Activated CD4-positive, CD25-positive, alpha-beta regulatory T cell treated with anti-CD3 and anti-CD28 coated beads, Interleukin-2, amount 50 U/mL, for 72 hours (primary cell): Measurements from ENCODE around the gene MSMP.

Experiments
- DNase-seq: peaks from one replicate; pipeline ENCODE4 v3.0.0; 2021

Gene MSMP

DNA sequence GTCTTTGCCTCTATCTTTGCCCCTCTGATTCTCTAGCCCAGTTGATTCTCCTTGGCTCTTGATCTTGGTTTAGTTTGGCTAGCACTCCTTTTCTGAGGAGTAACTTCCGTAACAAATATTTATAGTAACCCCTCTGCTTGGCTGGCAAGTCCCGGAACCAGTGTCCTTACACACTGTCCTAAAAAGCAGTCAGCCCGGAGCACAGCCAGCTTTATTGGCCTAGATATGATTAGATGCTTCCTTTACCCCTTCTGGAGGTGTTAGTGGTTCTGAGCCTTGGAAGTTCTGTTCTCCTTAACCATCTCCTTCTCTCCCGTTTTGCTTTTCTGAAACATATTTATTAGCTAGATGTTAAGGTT lies 17.0 kb upstream of the MSMP start:
- no peak for DNase-seq

DNA sequence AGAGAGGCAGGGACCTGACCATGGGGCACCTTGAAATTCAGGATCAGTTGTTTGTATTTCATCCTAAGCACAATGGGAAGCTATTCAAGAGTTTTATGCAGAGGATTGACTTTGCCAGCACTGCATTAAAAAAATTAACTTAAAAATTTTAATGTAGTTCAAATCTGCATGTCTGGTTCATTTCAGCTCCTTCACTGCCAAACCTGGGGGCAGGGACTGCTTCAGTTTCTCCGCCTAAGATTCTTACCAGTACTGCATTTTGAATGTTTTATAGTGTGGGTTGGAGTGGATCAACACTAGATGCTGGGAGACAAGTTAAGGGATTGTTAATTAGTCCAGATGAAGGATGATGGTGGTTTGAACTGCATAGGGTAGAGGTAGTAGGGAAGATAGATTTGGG lies 15.7 kb upstream of the MSMP start:
- no peak for DNase-seq

DNA sequence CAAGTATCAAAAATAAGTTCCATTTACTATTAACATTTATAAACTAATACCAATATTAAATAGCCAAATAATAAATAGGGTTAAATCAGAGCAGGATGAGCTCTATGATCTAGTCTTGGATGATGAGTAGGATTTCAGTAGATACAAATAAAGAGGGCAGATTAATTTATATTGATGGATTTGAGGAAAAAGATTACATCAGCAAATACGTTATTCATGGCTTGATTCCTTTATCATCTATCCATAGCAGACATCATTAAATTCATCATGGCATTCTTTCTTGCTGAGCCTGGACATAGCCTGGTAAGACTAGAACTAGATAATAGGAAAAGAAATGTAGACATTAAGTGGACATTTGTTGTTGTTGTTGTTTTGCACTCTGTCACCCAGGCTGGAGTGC lies 13.4 kb upstream of the MSMP start:
- DNase-seq: no peak

DNA sequence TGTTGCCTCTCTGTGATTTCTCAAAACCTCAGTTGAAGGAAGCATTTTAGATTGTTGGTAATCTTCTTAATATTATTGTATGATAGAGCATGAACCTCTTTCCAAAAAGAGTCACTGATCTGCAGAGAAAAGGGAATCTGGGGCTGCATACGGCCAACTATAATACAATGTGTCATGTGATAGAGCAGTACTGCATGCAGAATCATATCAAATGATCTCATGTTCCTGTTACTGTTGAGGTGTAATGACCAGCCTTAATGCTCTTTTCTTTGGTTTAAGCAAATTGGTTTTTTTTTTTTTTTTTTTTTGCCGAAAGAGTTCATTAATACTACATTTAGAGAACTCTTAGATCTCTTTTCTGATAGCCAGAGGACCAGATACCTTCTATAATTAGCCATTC lies 12.9 kb upstream of the MSMP start:
- no peak for DNase-seq

DNA sequence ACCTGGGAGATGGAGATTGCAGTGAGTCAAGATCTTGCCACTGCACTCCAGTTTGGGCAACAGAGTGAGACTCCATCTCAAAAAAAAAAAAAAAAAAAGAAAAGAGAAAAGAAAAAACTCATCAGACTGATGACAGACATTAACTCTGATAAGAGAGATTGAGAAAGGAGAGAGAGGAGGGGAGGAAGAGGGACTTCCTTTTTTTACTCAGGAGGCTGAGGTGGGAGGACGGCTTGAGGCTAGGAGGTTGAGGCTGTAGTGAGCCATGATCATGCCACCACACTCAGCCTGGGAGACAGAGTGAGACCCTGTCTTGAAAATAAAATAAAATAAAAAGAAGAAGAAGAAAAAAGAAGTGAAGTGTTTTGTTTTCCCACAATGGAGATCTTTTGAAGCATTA lies 9.7 kb upstream of the MSMP start:
- DNase-seq: no peak

DNA sequence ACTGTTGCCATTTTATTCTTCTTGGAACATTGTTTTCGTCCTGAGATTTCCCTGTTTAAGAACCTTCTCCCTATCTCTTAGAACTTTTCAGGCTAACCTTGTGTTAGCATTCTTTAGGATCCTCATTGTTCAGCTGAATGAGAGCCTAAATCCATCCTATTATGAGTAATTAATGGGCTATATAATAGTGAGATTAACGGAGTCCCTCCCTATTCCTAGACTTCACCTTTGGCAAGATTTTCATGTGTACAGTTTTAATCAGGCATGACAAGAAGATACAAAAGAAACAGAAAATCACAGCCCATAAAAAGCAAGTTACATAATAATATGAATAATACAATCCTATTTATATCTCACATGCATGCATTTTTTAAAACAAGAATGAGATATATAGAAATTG lies 9.1 kb upstream of the MSMP start:
- DNase-seq: no peak

DNA sequence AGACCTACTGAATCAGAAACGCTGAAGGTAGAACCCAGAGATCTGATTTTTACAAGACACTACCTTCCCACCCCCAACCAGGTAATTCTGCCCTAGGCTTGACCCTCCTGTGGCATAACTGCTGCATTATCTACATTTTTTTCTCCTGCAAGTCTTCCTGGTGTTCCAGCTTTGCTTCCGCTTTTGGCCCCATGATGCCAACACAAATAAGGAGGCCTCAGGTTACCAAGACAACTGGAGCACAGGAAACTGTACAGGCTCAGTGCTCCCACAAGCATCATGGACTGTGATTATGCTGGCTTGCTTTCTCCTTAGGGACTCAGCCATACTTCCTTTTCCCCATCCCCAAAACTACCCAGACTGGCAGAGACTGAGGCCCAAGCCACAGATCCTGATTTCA lies 6.6 kb upstream of the MSMP start:
- no peak for DNase-seq

DNA sequence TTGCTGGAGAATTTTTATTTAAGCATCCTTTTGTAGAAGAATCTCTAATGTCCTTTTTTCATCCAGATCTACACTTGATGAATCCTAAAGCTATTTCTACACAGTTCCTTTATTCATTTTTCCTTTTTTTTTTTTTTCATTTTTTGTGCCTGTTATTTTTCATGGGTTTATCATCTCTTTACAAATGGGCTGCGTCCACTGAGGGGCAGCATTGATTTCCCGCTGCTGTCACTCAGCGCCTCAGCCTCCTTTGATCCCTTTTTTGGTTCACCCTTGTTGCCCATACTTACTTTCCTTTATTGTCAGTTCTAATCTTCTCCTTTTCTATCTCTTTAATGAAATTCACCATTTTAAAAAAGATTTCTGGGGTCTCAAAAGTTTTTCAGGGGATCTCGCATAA lies 5.7 kb upstream of the MSMP start:
- no peak for DNase-seq

DNA sequence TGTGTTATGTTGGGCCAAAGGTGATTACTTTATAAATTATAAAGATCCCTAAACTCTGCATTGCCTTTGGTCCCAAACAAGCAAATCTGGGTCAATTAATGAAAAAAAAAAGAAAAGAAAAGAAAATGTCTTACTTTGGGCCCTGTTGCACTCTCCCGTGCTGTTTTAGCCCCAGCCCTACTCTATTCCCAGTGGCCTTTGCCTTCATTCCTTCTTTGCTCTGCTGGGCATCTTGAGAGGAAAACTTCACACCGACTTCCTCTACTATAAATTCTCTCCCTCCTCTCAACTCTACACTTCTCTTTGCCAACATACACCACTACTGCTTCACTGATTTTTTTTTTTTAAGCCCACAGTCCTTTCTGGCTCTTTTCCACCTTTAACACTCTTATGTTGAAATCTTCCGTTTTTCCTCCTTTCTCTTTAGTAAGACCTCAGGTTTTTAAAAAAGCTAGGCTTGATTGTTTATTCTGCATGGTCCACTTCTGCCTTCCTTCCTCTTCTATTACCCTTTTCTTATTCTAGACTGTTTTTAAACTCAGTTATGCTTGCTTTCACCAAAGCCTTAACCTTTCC lies 4.5 kb upstream of the MSMP start:
- no peak for DNase-seq

DNA sequence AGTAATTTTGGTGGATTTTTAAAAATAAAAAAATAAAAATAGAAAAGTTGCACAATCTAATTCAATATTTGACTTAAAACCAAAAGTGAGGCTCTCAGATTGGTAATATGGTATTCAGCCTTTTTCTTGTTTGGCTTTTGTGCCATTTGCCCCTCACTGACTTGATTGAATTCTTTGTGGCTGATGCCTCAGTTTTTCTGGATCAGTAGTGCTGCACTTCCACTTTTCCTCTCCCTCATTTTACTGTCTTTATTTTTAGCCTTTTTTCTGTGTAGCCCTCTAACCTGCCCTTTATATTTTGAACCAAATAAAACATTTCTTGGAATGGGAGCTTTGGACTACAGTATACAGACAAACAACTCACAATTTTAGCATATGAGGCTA lies 3.8 kb upstream of the MSMP start:
- DNase-seq: no peak

DNA sequence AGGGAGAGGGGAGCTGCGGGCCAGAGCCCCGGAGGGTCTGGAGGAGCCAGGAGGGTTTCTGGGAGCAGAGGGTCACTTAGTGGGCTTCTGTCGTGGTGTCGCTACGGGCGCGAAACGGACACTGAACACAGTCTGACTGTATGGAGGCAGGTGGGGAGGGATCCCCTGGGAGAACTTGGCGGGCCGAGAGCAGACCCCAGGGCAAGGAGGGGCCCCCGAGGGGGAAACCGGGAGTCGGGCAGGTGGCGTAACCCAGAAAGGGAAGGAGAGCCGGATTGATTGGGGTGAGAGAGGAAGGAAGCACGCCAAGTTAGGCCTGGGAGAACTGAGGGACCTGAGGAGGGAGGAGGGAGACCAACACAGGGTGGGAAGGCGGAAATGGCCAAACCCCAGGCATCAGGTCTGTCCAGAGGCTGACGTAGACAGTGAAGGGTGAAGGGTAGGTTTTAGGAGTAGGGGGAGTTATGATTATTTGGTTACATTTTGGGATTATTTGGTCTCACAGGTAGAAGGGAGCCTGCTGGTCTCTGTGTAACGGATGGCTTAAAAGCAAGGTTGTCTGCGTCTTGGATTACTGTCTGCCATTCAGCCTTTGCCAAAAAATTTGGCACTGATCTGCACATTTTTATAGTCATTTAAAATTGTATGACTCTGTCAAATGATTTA lies 3.3 kb upstream of the MSMP start:
- peak; percentile 54 for DNase-seq

DNA sequence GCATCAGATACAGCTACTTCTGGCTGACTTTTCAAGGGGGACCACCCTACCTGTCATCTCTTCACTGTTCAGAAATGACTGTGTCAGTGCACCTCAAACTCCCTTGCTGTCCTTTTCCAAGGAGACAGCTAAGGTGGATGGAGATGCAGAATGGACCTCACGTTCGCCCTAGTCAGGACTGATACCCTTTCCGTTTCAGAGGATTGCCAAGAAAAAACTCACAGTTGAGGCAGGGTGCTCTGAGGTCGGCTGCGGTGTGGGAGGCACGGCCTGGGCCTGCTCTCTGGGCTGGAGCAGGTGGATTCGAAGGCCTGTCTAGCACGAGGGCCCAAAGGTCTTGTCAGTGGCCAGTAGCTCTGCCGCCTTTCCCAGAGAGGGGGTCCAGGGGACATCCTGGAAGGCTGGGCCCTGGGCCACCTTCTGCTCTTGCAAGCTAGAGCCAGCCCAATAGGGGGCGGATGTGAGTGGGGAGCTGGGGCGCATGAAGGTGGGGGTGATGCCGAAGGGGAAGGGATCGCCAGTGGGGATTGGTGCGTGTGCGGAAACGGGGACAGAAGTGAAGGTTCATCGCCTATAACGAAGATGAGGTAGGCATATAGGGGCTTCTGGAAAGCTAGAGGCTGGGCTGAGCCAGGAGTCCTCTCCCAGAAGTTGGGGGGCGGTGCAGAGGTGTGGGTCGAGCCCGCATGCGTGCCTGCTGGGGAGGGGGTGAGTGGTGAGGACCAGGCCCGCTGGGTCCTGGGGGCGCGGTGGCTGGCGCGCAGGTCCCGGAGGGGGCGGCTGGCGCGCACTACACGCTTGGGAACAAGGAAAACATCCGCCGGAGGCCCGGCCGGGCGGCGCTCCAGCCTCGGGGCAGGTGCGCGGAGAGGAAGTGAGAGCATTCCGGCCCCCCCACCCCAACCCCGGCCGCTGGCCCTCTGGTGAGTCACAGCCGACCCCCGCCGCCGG lies 2.5 kb upstream of the MSMP start:
- peak; percentile 77 for DNase-seq

DNA sequence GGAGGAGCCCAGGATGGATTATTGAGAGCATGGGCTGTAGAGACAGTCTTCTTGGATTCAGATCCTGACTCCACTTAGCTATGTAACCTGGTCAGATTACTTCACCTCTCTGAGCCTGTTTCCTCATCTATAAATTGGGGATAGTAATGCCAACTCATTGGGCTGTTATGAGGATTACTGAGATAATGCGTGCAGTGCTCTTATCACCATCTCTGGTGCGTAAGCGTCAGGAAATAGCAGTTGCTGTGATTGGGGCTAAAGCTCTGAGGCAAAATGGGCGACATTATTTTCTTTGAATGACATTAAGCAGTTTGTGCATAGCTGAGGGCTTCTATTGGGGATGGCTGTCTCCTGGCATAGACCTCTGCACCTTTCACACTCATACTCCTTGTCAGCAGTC lies 995 bp upstream of the MSMP start:
- DNase-seq: no peak

DNA sequence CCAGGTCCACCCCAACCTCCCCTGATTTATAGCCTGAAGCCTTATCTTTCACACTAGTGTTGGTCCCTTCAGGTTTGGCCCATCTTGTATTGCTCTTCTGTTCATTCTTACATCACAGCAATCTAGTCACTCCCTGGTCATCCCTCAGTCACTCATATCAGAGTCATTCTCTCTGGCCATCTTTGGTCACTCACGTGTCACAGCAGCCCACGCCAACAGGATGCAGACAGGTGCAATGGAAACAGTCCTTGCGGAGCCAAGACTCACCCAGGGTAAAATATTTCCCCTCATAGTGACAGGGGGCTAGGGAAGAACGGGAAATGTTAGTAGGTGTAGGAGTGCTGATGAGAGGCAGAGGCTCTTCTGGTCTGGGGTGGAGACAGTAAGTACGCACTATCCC lies 610 bp downstream of the MSMP start:
- DNase-seq: no peak

DNA sequence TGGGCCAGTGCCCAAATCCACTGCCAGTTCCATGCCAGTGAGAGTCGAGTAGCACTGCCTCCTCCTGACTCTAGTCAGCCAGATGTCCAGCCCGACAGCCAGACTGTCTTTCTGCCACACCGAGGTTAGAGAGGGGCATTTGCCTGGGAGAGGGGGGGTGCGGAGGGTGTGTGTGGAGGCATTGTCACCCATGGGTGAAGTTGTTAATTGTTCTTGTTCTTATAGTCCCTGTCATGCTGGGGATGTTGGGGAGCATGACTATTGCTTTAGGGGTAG lies 3.9 kb downstream of the MSMP start:
- no peak for DNase-seq

DNA sequence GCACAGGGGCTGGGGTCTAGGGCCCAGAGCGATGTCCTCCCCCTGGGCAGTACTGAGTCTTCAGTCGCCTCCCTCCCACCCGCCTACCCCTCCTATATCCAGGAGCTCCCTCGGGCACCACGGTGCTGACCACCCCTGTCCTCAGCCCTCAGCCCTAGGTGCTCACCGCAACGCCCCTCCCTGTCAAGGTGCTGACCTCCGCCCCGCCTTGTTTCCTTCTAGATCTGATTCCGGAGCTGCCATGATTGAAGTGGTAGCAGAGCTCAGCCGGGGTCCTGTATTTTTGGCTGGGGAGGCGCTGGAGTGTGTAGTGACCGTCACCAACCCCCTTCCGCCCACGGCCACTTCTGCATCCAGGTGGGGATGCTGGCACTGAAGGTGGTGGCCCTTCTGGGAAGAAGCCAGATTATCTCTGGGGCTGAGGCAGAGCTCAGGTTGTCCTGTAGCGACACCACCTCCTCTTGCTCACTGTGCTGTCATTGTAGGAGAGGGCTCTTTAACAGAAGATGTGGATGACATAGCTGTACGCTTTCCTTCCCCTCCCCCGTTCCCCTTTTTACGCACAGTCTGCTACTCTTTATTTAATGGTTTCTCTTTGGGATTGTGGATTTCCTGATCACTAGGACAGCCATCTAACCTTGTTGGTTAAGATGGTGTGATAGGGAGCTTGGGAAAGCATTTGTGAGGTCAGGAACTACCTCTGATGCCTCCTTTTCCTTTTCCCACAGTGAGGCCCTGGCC lies 4.4 kb downstream of the MSMP start:
- DNase-seq: peak; percentile 56

DNA sequence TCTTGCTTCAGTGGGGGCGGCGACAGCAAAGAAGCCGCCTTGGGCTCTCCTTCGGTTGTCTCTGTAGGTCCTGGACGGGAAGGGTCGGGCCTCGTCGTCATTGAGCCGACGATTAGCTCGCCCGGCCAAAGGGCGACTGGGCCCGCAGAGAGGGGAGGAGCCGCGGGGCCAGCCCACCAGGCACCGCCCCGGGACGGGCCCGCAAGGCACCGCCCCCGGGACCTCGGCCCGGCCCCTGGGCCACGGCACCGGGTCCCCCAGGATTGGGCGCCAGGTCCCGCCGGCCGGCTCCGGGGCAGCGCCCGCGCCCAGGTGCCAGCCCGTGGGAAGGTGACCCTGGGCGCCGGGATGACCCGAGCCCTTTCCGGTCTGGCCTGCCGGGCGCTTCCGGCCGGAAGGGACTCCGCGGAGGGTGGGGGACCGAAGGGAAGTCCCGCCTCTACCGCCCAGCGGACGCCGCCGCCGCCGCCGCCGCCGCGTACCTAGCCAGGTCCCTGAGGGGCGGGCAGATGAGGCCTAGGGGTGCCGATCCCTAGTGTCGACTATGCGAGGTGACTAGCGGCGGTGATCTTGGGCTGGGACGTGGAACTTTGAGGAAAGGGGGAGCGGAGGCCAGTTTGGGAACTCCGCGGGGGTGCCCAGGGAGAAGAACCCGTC lies 5.1 kb downstream of the MSMP start, which contains the start of the genes GBA2 and RGP1:
TSS of gene GBA2 (minus strand) at position 371 of the 657 bp plus-strand sequence. CDS start 524 bp downstream, outside the sequence.
TSS of gene RGP1 (plus strand) at position 430 of the 657 bp plus-strand sequence. CDS start 469 bp downstream, outside the sequence.
- DNase-seq: peak; percentile 76

DNA sequence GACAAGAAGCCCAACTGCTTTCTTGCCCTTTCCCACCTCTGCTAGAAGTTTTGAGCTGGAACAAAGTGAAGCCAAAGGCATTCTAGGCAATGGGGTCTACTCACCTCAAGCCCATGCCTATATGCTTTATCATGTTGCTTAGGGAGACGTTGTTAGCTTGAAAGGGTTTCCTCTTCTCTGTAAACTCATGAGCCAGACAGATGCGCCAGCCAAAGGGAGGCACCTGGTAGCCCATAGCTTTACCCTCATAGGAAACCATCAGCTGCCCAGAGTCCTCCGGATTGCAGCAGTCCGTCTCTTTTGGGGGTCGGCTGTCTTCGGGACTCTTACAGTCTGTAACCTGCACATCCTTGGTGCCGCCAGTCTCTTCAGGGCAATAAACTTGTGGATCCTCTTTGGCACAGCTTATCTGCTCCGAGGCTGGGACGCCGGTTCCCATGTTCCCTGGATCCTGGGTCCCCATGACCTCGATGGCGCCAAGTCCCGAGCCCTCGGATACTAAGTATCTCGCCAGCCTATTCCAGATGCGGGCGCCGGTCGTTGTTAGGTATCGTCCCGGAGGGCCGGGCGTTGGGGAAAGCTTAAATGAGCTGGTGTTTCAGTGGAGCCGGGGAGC lies 5.7 kb downstream of the MSMP start:
- no peak for DNase-seq

DNA sequence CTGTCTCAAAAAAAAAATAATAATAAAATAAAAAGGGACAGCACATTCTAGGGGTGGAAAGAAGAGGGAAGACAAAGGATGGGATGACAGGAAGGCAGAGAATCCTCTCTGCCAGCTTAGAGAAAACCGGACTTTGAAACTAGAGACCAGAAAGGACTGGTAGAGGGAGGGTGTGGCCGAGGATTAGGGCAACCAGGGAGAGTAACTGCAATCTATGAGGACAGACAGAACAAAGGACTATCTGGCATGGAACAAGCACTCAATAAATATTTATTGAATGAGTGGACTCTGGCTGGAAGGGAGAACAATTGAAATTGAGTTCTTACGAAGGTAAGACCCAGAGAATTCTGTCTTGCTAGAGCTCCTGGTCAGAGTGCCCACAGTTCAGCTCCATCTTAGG lies 7.5 kb downstream of the MSMP start:
- no peak for DNase-seq

DNA sequence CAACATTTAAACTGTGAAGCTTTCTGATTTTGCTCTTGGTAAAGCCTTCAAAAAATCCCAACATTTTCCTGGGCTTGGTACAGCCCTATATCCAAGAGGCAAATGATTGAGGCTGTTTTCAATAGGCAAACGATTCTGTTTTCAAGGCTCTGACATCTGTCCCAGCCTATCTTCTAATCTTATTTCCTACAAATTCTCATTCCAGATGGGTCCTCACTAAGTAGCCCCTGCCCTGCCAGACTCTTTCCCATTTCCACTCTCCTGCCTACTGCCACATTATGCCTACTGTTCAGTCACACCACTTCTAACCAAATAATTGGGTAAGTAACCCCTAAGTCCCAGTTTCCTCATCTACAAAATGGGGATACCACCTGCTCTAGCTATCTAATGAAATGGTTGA lies 8.5 kb downstream of the MSMP start:
- no peak for DNase-seq

DNA sequence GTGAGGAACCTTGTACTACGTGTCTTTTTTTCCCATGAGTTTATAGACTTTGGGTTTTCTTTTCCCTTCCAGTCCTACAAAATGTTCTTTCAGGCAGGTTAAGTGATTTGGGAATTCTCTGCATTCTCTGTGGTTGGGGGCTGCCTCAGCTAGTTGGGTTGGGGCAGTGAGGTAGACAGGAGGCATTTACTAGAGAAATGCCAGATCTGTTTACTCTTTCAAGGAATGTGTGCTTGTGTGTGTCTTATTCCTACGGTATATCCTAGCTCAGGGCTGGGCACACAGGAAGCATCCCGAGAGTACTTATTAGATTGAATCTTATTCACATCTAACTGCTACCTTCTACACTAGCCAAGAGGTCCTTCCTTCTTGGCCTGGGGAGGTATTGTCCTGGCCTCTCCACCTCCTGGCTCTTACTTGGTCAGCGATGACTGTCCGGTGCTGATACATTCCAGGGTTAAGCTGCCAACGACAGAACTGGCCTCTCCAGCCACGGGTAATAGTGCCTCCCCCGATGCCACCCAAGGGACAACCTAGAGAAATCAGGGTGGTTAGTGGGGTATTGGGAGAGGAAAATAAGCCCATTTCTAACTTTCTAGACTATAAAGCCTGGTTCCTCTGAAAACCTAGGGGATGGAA lies 10.1 kb downstream of the MSMP start:
- DNase-seq: no peak

DNA sequence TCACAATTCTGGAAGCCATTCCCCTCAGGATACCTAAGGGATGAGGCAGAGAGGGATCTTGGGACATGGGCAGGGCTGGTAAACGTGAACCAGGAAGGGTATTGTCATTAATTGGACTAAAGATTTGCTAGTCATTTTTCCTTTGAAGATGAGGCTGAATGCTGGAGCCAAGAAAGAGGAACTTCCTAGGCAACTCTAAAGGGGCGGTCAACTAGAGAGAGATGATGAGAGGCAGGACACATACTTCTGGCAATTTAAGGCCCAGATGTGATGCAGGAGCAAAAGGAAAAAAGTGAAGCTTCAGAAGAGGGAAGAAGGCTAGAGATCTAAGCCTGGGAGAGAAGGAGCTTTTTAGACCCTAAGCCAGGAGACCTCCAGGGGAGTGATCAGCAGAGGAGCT lies 10.6 kb downstream of the MSMP start:
- no peak for DNase-seq
